Adrenal gland (tissue), 12 donors: Measurements from ENCODE around the gene UBE2K. TPM values are rescaled to one million over a fixed set of nuclear protein-coding genes. Genes with fewer than 3 reads are reported as not detected.

Experiments
- DNase-seq, 7 donors: peaks; one replicate each; pipeline ENCODE4 v3.0.0-alpha.2; 2019 to 2020
- H3K27ac ChIP-seq, 5 donors: fragments of 200-600 bp; sonication (generic) in 4 of 5; 1 replicate in 3 of 5; 2 replicates in 2 of 5; pipeline versions ENCODE4 v1.5.1 to v1.8.0; 2016 to 2020; ENCODE audit warnings: mild to moderate bottlenecking in 1 of 5
- H3K27me3 ChIP-seq: fragments of 200-600 bp; 2 replicates; pipeline ENCODE4 v1.8.0; 2021
- H3K36me3 ChIP-seq, 2 donors: fragments of 200-600 bp; replicated peaks in 1 of 2; 1 replicate in 1 of 2; 2 replicates in 1 of 2; pipeline versions ENCODE4 v1.5.1 to v1.8.0; 2018 to 2022
- H3K4me1 ChIP-seq, 2 donors: fragments of 200-600 bp; replicated peaks in 1 of 2; 1 replicate in 1 of 2; 2 replicates in 1 of 2; pipeline versions ENCODE4 v1.5.1 to v1.8.0; 2018 to 2021
- H3K4me3 ChIP-seq, 4 donors: fragments of 200-600 bp; sonication (generic) in 3 of 4; one replicate each; pipeline ENCODE4 v1.5.1; 2016 to 2018
- H3K9me3 ChIP-seq, 3 donors: fragments of 200-600 bp; sonication (generic) in 1 of 3; replicated peaks in 1 of 3; 1 replicate in 2 of 3; 2 replicates in 1 of 3; pipeline versions ENCODE4 v1.5.1 to v1.8.0; 2016 to 2021
- CTCF ChIP-seq, 6 experiments: fragments of 450-650 bp in 4 of 6; fragments of 200-600 bp in 2 of 6; sonication (generic) in 1 of 6; IDR thresholded peaks; 1 replicate in 5 of 6; 2 replicates in 1 of 6; pipeline versions ENCODE4 v1.5.1 to v1.8.0; 2016 to 2021; ENCODE audit warnings: antibody characterized with exemption in 6 of 6, mild to moderate bottlenecking in 2 of 6, moderate library complexity in 1 of 6
- POLR2A ChIP-seq, 2 donors: fragments of 450-650 bp; IDR thresholded peaks; one replicate each; pipeline ENCODE4 v1.6.1; 2017; ENCODE audit warnings: antibody characterized with exemption in 2 of 2, mild to moderate bottlenecking in 2 of 2, moderate library complexity in 1 of 2
- WGBS, 4 donors: extraction: QIAGEN DNeasy Blood & Tissue Kit in 2 of 4; methylation state at CpG; one replicate each; pipeline versions ENCODE4 v1.1.5 to v1.1.7; 2013 to 2017; 5-methylcytosine and 5-hydroxymethylcytosine counted together
- intact Hi-C, 2 donors: fragments of 100-400 bp; cut with DNase I; formaldehyde crosslinking; loops; one replicate each; pipeline versions ENCODE4 v1.14.1 to v1.15.0; 2022 to 2023
- polyA plus RNA-seq, 3 donors: library from polyadenylated mRNA; stranded (reverse); fragments of 200-250 nt in 2 of 3; fragments of 350-450 nt in 1 of 3; fragmentation: Illumina TruSeq in 1 of 3; extraction: RNeasy Lipid Tissue Mini Kit (QIAGEN cat#74804) in 1 of 3; gene quantifications; one replicate each; pipeline ENCODE4 v1.2.3, GENCODE V29; 2013 to 2014
- total RNA-seq, 9 donors: library from RNA; depleted of rRNA in 4 of 9; stranded (reverse); fragments of >200 nt in 4 of 9; fragments of 120-200 nt in 1 of 9; fragmentation: NEBNext Ultra II Directional in 1 of 9; extraction: Animal tissue kit (Norgen Biotek cat#: 25700) in 1 of 9; gene quantifications; one replicate each; pipeline versions ENCODE4 v1.1.0 to v1.2.4, GENCODE V29; 2013 to 2023
- donor health status: healthy with polysubstance abuse.
- donor health status: Bipolar disorder and iron deficiency.
- donor health status: DM: yes; HTN: yes; CAD: no.
- donor health status: DM: no; HTN: no; CAD: no.
- donor health status: DM: no; HTN: no; CAD: no.
- donor health status: DM: yes; HTN: yes; CAD: no.

The UBE2K gene
- total and polyA plus RNA-seq, 12 donors = 17.9 to 146 (median 38.9) TPM

GRCh38 chr4:39712819-39713607 is 15.1 kb downstream of the UBE2K start:
- H3K27ac ChIP-seq = no peak overlapping the region
- WGBS, 4 donors = 90 to 93% (median 91%) methylated on average over 17 of the region's 17 CpGs
- no peaks in the 10 kb centered on the region for H3K9me3 ChIP-seq
- H3K36me3 ChIP-seq = peaks cover 0 to under 1% of the 10 kb centered on the region in 2 donors
- H3K4me1 ChIP-seq = peaks cover 16 to 40% of the 10 kb centered on the region in 2 donors
- TF ChIP-seq CTCF (IDR thresholded peaks at IDR 0.05) (no peak), POLR2A (IDR thresholded peaks at IDR 0.05) (no peak)
- no peaks in the 10 kb centered on the region for H3K27me3 ChIP-seq
- no peak overlapping the region for H3K4me3 ChIP-seq
- intact Hi-C loops = no loop called here
- DNase-seq = peak in 1 of 7 donors; percentile 48

GRCh38 chr4:39713691-39714090 is 15.8 kb downstream of the UBE2K start:
- no peaks in the 10 kb centered on the region for H3K9me3 ChIP-seq
- H3K4me1 ChIP-seq = peaks cover 16 to 36% of the 10 kb centered on the region in 2 donors
- H3K36me3 ChIP-seq = peaks cover 0 to 5% of the 10 kb centered on the region in 2 donors
- intact Hi-C loops = no loop called here
- peak overlapping the region in 2 of 5 donors; percentile 4 to 8 for H3K27ac ChIP-seq
- TF ChIP-seq POLR2A (IDR thresholded peaks at IDR 0.05) (no peak), CTCF (IDR thresholded peaks at IDR 0.05) (no peak)
- peak in 2 of 7 donors; percentile 31 to 56 for DNase-seq
- WGBS, 4 donors = 0 to 11% (median 6%) methylated on average over 1 of the region's 1 CpG
- no peak overlapping the region for H3K4me3 ChIP-seq
- no peaks in the 10 kb centered on the region for H3K27me3 ChIP-seq

GRCh38 chr4:39714166-39714565 is 16.2 kb downstream of the UBE2K start:
- intact Hi-C loops = no loop called here
- H3K27me3 ChIP-seq = no peaks in the 10 kb centered on the region
- no peak overlapping the region for H3K4me3 ChIP-seq
- no peaks in the 10 kb centered on the region for H3K9me3 ChIP-seq
- 66 to 84% (median 74%) methylated on average over 3 of the region's 3 CpGs for WGBS, 4 donors
- peak in 1 of 7 donors; percentile 39 for DNase-seq
- H3K27ac ChIP-seq = peak overlapping the region in 2 of 5 donors; percentile 4 to 8
- no peak for TF ChIP-seq CTCF (IDR thresholded peaks at IDR 0.05)
- no peak for TF ChIP-seq POLR2A (IDR thresholded peaks at IDR 0.05)
- H3K4me1 ChIP-seq = peaks cover 15 to 37% of the 10 kb centered on the region in 2 donors
- H3K36me3 ChIP-seq = peaks cover 0 to 5% of the 10 kb centered on the region in 2 donors

DNA sequence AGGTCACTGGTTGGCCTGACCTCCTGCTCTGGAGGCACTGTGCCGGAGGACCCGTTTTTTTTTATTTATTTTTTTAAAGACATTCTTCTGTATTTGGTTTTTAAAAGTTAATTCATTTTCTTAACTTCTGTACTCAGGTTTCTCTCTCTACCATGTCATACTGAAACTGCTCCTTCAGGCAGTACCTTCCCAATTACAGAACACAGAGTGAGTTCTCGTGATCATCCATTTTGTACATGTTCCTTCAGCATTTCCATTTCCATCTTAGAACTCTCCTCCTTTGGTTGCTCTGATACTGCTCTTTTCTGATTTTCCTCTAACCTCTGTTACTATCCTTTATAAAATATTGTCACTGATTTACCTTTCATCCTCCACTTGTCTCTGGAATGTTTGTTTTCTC is 17.9 kb downstream of the UBE2K start:
- H3K27me3 ChIP-seq = no peaks in the 10 kb centered on the region
- WGBS, 4 donors = 72 to 83% (median 76%) methylated on average over 3 of the region's 3 CpGs
- H3K4me1 ChIP-seq = peaks cover 7 to 34% of the 10 kb centered on the region in 2 donors
- peaks cover 0 to 5% of the 10 kb centered on the region in 2 donors for H3K36me3 ChIP-seq
- H3K4me3 ChIP-seq = no peak overlapping the region
- no peaks in the 10 kb centered on the region for H3K9me3 ChIP-seq
- TF ChIP-seq POLR2A (IDR thresholded peaks at IDR 0.05) = no peak
- TF ChIP-seq CTCF (IDR thresholded peaks at IDR 0.05) = no peak
- H3K27ac ChIP-seq = no peak overlapping the region
- DNase-seq = no peak
- intact Hi-C loops = no loop called here
